DND-41 (cell line): ENCODE results near the gene GATAD2B.

Source experiments
- ATAC-seq: fragments of 200-7000 bp; cut with Tn5 transposase; 3 replicates; pipeline ENCODE4 v1.9.1; 2021; ENCODE audit warnings: low read depth; ENCODE audit not compliant: insufficient read depth
- DNase-seq: peaks from one replicate; pipeline ENCODE4 v3.0.0-alpha.2; 2020
- H2AFZ ChIP-seq: 2 replicates; pipeline ENCODE4 v1.6.0; 2012; ENCODE audit warnings: low read depth, low read length
- H3K27ac ChIP-seq: 2 replicates; pipeline ENCODE4 v1.5.1; 2012; ENCODE audit warnings: low read length, inconsistent platforms
- H3K27me3 ChIP-seq: fragments of 200-600 bp; sonication (generic); 2 replicates; pipeline ENCODE4 v1.6.0; 2012; ENCODE audit warnings: low read length, mild to moderate bottlenecking, inconsistent platforms; ENCODE audit not compliant: insufficient read depth, poor library complexity
- H3K36me3 ChIP-seq: 2 replicates; pipeline ENCODE4 v1.5.1; 2012; ENCODE audit warnings: low read length, inconsistent platforms; ENCODE audit not compliant: insufficient read depth
- H3K4me1 ChIP-seq: 2 replicates; pipeline ENCODE4 v1.5.1; 2012; ENCODE audit warnings: mild to moderate bottlenecking, low read length; ENCODE audit not compliant: insufficient read depth
- H3K4me2 ChIP-seq: 2 replicates; pipeline ENCODE4 v1.6.0; 2012; ENCODE audit warnings: mild to moderate bottlenecking, moderate library complexity, low read length, inconsistent platforms; ENCODE audit not compliant: insufficient read depth
- H3K4me3 ChIP-seq, 2 experiments: fragments of 200-600 bp in 1 of 2; shearing (Covaris generic) in 1 of 2; 2 replicates each; pipeline ENCODE4 v1.5.1; 2012 to 2016; ENCODE audit warnings: inconsistent platforms in 2 of 2, low read length in 2 of 2, mild to moderate bottlenecking in 2 of 2, low read depth in 1 of 2, moderate library complexity in 1 of 2
- H3K79me2 ChIP-seq: 2 replicates; pipeline ENCODE4 v1.6.0; 2012; ENCODE audit warnings: low read length, inconsistent platforms; ENCODE audit not compliant: insufficient read depth
- H3K9ac ChIP-seq: 2 replicates; pipeline ENCODE4 v1.6.0; 2012; ENCODE audit warnings: low read depth, mild to moderate bottlenecking, inconsistent platforms, low read length, moderate library complexity
- H3K9me3 ChIP-seq: 2 replicates; pipeline ENCODE4 v1.5.1; 2012; ENCODE audit warnings: low read length, moderate library complexity, mild to moderate bottlenecking, inconsistent platforms; ENCODE audit not compliant: insufficient read depth, severe bottlenecking
- H4K20me1 ChIP-seq: 2 replicates; pipeline ENCODE4 v1.6.0; 2012; ENCODE audit warnings: low read length; ENCODE audit not compliant: insufficient read depth
- CTCF ChIP-seq: IDR thresholded peaks from 2 replicates; pipeline ENCODE4 v1.5.1; 2012; ENCODE audit warnings: borderline replicate concordance, low read length, moderate library complexity, mild to moderate bottlenecking; ENCODE audit not compliant: poor library complexity, severe bottlenecking; ENCODE audit errors: extremely low read depth
- EZH2 ChIP-seq: IDR thresholded peaks from 3 replicates; pipeline ENCODE4 v1.6.1; 2012; ENCODE audit warnings: borderline replicate concordance, low read depth, mild to moderate bottlenecking, moderate library complexity, low read length, inconsistent platforms; ENCODE audit not compliant: severe bottlenecking

GATAD2B gene

GRCh38 chr1:153941826-153942725 is 19.3 kb upstream of the GATAD2B start:
- no peak for ATAC-seq
- peaks cover 36% of the 10 kb centered on the region for H3K79me2 ChIP-seq
- TF ChIP-seq EZH2, result no peak
- TF ChIP-seq CTCF, result no peak

GRCh38 chr1:153940756-153941155 is 18.0 kb upstream of the GATAD2B start:
- ATAC-seq (no peak), DNase-seq (no peak)
- H3K36me3 ChIP-seq, result peaks cover 79% of the 10 kb centered on the region
- H4K20me1 ChIP-seq, result peaks cover 14% of the 10 kb centered on the region
- H3K79me2 ChIP-seq, result peaks cover 29% of the 10 kb centered on the region
- no peaks in the 10 kb centered on the region for H3K27me3 ChIP-seq
- no peak overlapping the region for H2AFZ ChIP-seq
- TF ChIP-seq CTCF (no peak), EZH2 (no peak)
- H3K4me1 ChIP-seq, result peaks cover 20% of the 10 kb centered on the region
- H3K4me2 ChIP-seq, result no peak overlapping the region
- H3K9me3 ChIP-seq, result no peaks in the 10 kb centered on the region
- no peak overlapping the region for H3K9ac ChIP-seq
- H3K27ac ChIP-seq, result no peak overlapping the region
- H3K4me3 ChIP-seq, result no peak overlapping the region

More at GRCh38 chr1:153941826-153942725, 19.3 kb upstream of the GATAD2B start:
- H3K9me3 ChIP-seq, result no peaks in the 10 kb centered on the region
- peaks cover 67% of the 10 kb centered on the region for H3K36me3 ChIP-seq
- H3K4me3 ChIP-seq, result no peak overlapping the region
- H4K20me1 ChIP-seq, result peaks cover 14% of the 10 kb centered on the region
- H3K4me1 ChIP-seq, result peaks cover 25% of the 10 kb centered on the region
- no peak overlapping the region for H3K9ac ChIP-seq
- H3K4me2 ChIP-seq, result no peak overlapping the region
- DNase-seq, result no peak
- no peaks in the 10 kb centered on the region for H3K27me3 ChIP-seq
- no peak overlapping the region for H2AFZ ChIP-seq
- no peak overlapping the region for H3K27ac ChIP-seq

GRCh38 chr1:153939476-153939875 is 16.7 kb upstream of the GATAD2B start:
- Histone ChIP-seq H3K9me3 (no peaks in the 10 kb centered on the region), H3K4me3 (no peak overlapping the region), H3K9ac (no peak overlapping the region), H4K20me1 (peaks cover 10% of the 10 kb centered on the region), H3K4me2 (no peak overlapping the region), H3K79me2 (peaks cover 17% of the 10 kb centered on the region), H3K27me3 (no peaks in the 10 kb centered on the region), H3K36me3 (peaks cover 88% of the 10 kb centered on the region), H3K27ac (no peak overlapping the region), H2AFZ (no peak overlapping the region), H3K4me1 (peaks cover 8% of the 10 kb centered on the region)
- no peak for ATAC-seq
- DNase-seq, result no peak
- TF ChIP-seq EZH2, result no peak

- Histone ChIP-seq H2AFZ (no peak overlapping the region), H3K4me3 (no peak overlapping the region), H3K79me2 (peaks cover 12% of the 10 kb centered on the region), H4K20me1 (peaks cover 7% of the 10 kb centered on the region), H3K9ac (no peak overlapping the region), H3K36me3 (peaks cover 87% of the 10 kb centered on the region), H3K4me1 (peaks cover 3% of the 10 kb centered on the region), H3K4me2 (no peak overlapping the region), H3K27ac (no peak overlapping the region), H3K27me3 (no peaks in the 10 kb centered on the region), H3K9me3 (no peaks in the 10 kb centered on the region)
- ATAC-seq (no peak), DNase-seq (no peak)
- TF ChIP-seq CTCF, result no peak
- TF ChIP-seq EZH2, result no peak
Observed at GRCh38 chr1:153938996-153939395, 16.2 kb upstream of the GATAD2B start.
